H1 (cell line): ENCODE data around the gene CRTC2.

Experiments used
- ASH2L ChIP-seq: fragments of 200-600, 300-600 bp; sonication (generic); IDR thresholded peaks from one replicate; pipeline ENCODE4 v1.7.1; 2017; ENCODE audit warnings: low read length
- ATF2 ChIP-seq: IDR thresholded peaks from 2 replicates; pipeline ENCODE4 v1.6.1; 2012; ENCODE audit warnings: low read length, inconsistent platforms
- CHD2 ChIP-seq: IDR thresholded peaks from 2 replicates; pipeline ENCODE4 v1.6.1; 2012; ENCODE audit warnings: low read length, improper control_type of control experiment
- CTCF ChIP-seq, 3 experiments: IDR thresholded peaks; 1 replicate in 2 of 3; 2 replicates in 1 of 3; pipeline versions ENCODE4 v1.5.1 to v1.6.1; 2011; ENCODE audit warnings: low read length in 3 of 3, mild to moderate bottlenecking in 3 of 3, inconsistent platforms in 2 of 3, low read depth in 1 of 3, moderate library complexity in 1 of 3; ENCODE audit not compliant: insufficient read depth in 1 of 3; ENCODE audit errors: control extremely low read depth in 1 of 3
- EGR1 ChIP-seq: IDR thresholded peaks from 2 replicates; pipeline ENCODE4 v1.6.1; 2011; ENCODE audit warnings: low read depth, low read length, borderline replicate concordance
- GABPA ChIP-seq: IDR thresholded peaks from 2 replicates; pipeline ENCODE4 v1.6.1; 2011; ENCODE audit warnings: mild to moderate bottlenecking, low read length, moderate library complexity, borderline replicate concordance; ENCODE audit not compliant: insufficient read depth
- JUN ChIP-seq: IDR thresholded peaks from 2 replicates; pipeline ENCODE4 v1.6.1; 2011; ENCODE audit warnings: low read depth, mild to moderate bottlenecking, improper control_type of control experiment, low read length
- POLR2A ChIP-seq, 2 experiments: IDR thresholded peaks; 1 replicate in 1 of 2; 2 replicates in 1 of 2; pipeline ENCODE4 v1.6.1; 2011; ENCODE audit warnings: low read depth in 2 of 2, low read length in 2 of 2, mild to moderate bottlenecking in 2 of 2; ENCODE audit errors: control extremely low read depth in 1 of 2
- POLR2AphosphoS5 ChIP-seq: IDR thresholded peaks from 2 replicates; pipeline ENCODE4 v1.6.1; 2011; ENCODE audit warnings: low read depth, low read length
- TCF12 ChIP-seq: IDR thresholded peaks from 2 replicates; pipeline ENCODE4 v1.6.1; 2011; ENCODE audit warnings: low read depth, mild to moderate bottlenecking, low read length
- USF2 ChIP-seq: IDR thresholded peaks from 2 replicates; pipeline ENCODE4 v1.6.1; 2011; ENCODE audit warnings: low read length, improper control_type of control experiment

- TF ChIP-seq CTCF (IDR thresholded peaks at IDR 0.05; ENCODE audit: control extremely low read depth in 1 of 3, insufficient read depth in 1 of 3, low read depth in 1 of 3, low read length in 3 of 3) (no peak), CHD2 (no peak), POLR2AphosphoS5 (no peak), TCF12 (no peak), EGR1 (no peak), USF2 (no peak), ATF2 (no peak), POLR2A (IDR thresholded peaks at IDR 0.05; ENCODE audit: control extremely low read depth in 1 of 2, low read depth in 2 of 2, low read length in 2 of 2) (no peak), ASH2L (no peak), GABPA (no peak), JUN (no peak)
Measured at GRCh38 chr1:153916297-153916696, 42.1 kb downstream of the CRTC2 start.
